AG09309 (cell line): ENCODE data around the gene HLA-DRA.

Experiments used
- DNase-seq: peaks from one replicate; pipeline ENCODE4 v3.0.0-alpha.2; 2010; ENCODE audit warnings: low read depth
- H3K4me3 ChIP-seq: 2 replicates; pipeline ENCODE4 v1.5.1; 2011; ENCODE audit warnings: mild to moderate bottlenecking, low read depth, low read length, moderate library complexity; ENCODE audit not compliant: control insufficient read depth
- CTCF ChIP-seq: IDR thresholded peaks from 2 replicates; pipeline ENCODE4 v1.5.1; 2011; ENCODE audit warnings: mild to moderate bottlenecking, low read depth, low read length, inconsistent platforms; ENCODE audit not compliant: insufficient read depth, control insufficient read depth; ENCODE audit errors: missing control alignments

Gene HLA-DRA

GRCh38 chr6:32475392-32476206, 35.9 kb downstream of the HLA-DRA start:
- no peak overlapping the region for H3K4me3 ChIP-seq
- DNase-seq: no peak
- TF ChIP-seq CTCF: no peak

- DNase-seq: no peak
- no peak for TF ChIP-seq CTCF
- no peak overlapping the region for H3K4me3 ChIP-seq
Observed at GRCh38 chr6:32483968-32484613, 44.4 kb downstream of the HLA-DRA start.

GRCh38 chr6:32484614-32484998, 44.9 kb downstream of the HLA-DRA start:
- H3K4me3 ChIP-seq: no peak overlapping the region
- DNase-seq: no peak
- no peak for TF ChIP-seq CTCF

GRCh38 chr6:32488083-32488482, 48.4 kb downstream of the HLA-DRA start:
- no peak for TF ChIP-seq CTCF
- H3K4me3 ChIP-seq: no peak overlapping the region

GRCh38 chr6:32491700-32492099, 52.0 kb downstream of the HLA-DRA start:
- no peak overlapping the region for H3K4me3 ChIP-seq
- TF ChIP-seq CTCF: no peak
- DNase-seq: no peak

More at GRCh38 chr6:32488083-32488482, 48.4 kb downstream of the HLA-DRA start:
- DNase-seq: no peak

GRCh38 chr6:32492351-32492750, 52.7 kb downstream of the HLA-DRA start:
- DNase-seq: no peak
- no peak overlapping the region for H3K4me3 ChIP-seq
- TF ChIP-seq CTCF: no peak
